Measurements from ENCODE around the gene HAUS3.

GRCh38 chr4:2283199-2283711 lies 41.3 kb upstream of the HAUS3 start:
- TF ChIP-seq MAX (IDR thresholded peaks at IDR 0.05; ENCODE audit: low read depth, low read length) (no peak), CTCF (IDR thresholded peaks at IDR 0.05; ENCODE audit: low read depth, low read length) (no peak), POLR2A (IDR thresholded peaks at IDR 0.05; ENCODE audit: extremely low read depth, insufficient read length) (no peak)
